SJSA1 (cell line): ENCODE data around the gene ZEB2. TPM values are rescaled to one million over a fixed set of nuclear protein-coding genes. Genes with fewer than 3 reads are reported as not detected.

Source experiments
- DNase-seq, 2 experiments: peaks; one replicate each; pipeline ENCODE4 v3.0.0-alpha.2; 2015 to 2020; ENCODE audit warnings: low spot score in 2 of 2, low read depth in 1 of 2
- H3K27ac ChIP-seq: fragments of 250-450 bp; sonication (Bioruptor Pico); 2 replicates; pipeline ENCODE4 v1.5.1; 2020; ENCODE audit warnings: mild to moderate bottlenecking, moderate library complexity
- H3K27me3 ChIP-seq: fragments of 250-450 bp; sonication (Bioruptor Pico); replicated peaks from 2 replicates; pipeline ENCODE4 v1.5.1; 2020; ENCODE audit warnings: mild to moderate bottlenecking, moderate library complexity
- H3K36me3 ChIP-seq: fragments of 250-450 bp; sonication (Bioruptor Pico); 2 replicates; pipeline ENCODE4 v1.5.1; 2020; ENCODE audit warnings: mild to moderate bottlenecking
- H3K4me1 ChIP-seq: fragments of 250-450 bp; sonication (Bioruptor Pico); replicated peaks from 2 replicates; pipeline ENCODE4 v1.6.1; 2021; ENCODE audit warnings: mild to moderate bottlenecking
- H3K4me3 ChIP-seq: fragments of 250-450 bp; sonication (Bioruptor Pico); 2 replicates; pipeline ENCODE4 v1.5.1; 2020; ENCODE audit warnings: mild to moderate bottlenecking
- H3K9me3 ChIP-seq: fragments of 250-450 bp; sonication (Bioruptor Pico); replicated peaks from 2 replicates; pipeline ENCODE4 v1.5.1; 2020; ENCODE audit warnings: mild to moderate bottlenecking
- total RNA-seq: library from RNA; depleted of rRNA; stranded (reverse); fragments of >200 nt; shearing (Covaris generic); gene quantifications from 2 replicates; pipeline ENCODE4 v1.2.3, GENCODE V29; 2014

Gene ZEB2
- total RNA-seq, 1 experiment from 2014 or later = 48.0 TPM

DNA sequence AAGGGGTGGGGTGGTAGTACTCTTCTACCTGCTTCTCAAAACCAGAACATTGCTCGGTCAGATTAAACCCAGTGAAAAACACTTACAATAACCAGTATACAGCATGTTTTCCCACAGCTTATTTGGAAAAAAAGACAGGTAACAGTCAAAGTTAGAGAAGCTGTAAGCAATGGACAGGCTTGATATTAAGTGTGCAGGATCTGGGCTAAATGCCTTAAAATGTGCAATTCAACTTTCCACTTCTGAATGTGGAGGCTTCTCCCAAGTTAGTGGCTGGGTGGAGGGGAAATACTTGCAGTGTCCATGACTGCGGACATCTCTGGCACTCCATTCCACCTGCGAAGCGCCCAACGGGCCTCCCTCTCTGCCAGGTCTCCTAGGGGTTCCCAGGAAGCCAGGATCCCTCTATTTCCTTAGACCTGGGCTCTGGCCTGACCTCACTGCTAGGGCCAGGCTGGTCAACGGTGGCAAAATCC, 5.3 kb downstream of the ZEB2 start:
- peak in 1 of 2 experiments; percentile 59 for DNase-seq
- Histone ChIP-seq H3K4me3 (peak overlapping the region; percentile 95), H3K4me1 (peaks cover 72% of the 10 kb centered on the region), H3K36me3 (peaks cover 14% of the 10 kb centered on the region), H3K27me3 (no peaks in the 10 kb centered on the region), H3K9me3 (no peaks in the 10 kb centered on the region), H3K27ac (peak overlapping the region; percentile 100)

DNA sequence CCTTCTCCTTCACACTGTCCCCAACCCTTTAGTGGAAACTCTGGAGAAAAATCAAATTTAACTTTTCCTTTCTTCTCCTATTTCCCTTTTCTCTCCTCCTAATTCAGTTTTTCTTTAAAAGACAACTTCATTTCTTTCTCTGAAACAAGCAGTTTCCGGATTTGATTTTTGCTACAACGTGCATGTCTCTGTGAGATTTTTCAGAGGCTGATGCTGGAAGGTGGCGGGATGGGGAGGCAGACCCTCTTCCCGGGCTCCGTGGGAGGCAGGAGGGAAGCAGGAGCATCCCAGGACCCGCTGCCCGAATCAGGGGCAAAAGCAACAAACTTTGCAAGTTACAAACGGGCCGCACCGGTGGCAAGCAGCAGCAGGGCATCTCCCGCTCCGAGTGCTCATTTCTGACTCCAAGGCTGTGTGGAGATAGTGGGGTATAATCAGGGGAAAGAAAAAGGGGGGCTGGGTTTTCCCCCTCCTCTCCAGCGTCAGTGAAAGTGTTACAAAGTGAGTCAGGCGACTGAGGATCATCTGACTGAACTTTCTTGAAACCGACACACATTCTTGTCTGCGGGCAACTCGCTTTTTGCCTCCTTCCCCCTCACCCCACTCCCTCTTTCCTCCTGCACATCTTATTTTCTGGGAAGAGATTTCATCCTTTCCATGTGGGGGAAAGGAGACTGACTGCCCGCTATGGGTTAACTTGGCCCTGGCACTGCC, 6.4 kb downstream of the ZEB2 start:
- H3K27ac ChIP-seq = peak overlapping the region; percentile 100
- peaks cover 72% of the 10 kb centered on the region for H3K4me1 ChIP-seq
- peak; percentile 68 to 83 for DNase-seq
- H3K9me3 ChIP-seq = no peaks in the 10 kb centered on the region
- H3K4me3 ChIP-seq = peak overlapping the region; percentile 15
- H3K27me3 ChIP-seq = no peaks in the 10 kb centered on the region
- peaks cover 14% of the 10 kb centered on the region for H3K36me3 ChIP-seq

DNA sequence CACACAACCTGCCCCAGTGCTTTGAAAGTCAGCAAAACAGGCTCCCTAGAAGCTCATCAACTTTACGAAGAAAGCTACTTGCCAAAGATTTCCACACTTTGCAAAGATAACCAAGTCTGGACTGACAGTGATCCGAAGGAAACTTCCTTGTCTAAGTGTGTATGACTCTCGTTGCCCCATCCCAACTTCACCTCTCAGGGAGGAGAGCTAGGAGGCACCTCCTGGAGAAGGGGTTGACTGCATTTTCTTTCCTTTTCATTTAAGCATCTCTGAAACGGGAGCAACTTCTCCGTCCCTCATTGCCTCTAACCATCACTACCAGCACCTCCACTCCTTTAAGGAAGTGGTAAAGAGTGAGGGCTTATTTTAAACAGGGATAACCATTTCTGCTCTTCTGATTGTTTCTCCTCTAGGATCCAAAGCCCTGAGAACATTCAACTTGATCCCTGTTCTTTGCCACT, 7.0 kb downstream of the ZEB2 start:
- Histone ChIP-seq H3K27me3 (no peaks in the 10 kb centered on the region), H3K9me3 (no peaks in the 10 kb centered on the region), H3K27ac (peak overlapping the region; percentile 100), H3K4me3 (peak overlapping the region; percentile 15), H3K36me3 (peaks cover 19% of the 10 kb centered on the region), H3K4me1 (peaks cover 75% of the 10 kb centered on the region)
- DNase-seq = peak in 1 of 2 experiments; percentile 70

DNA sequence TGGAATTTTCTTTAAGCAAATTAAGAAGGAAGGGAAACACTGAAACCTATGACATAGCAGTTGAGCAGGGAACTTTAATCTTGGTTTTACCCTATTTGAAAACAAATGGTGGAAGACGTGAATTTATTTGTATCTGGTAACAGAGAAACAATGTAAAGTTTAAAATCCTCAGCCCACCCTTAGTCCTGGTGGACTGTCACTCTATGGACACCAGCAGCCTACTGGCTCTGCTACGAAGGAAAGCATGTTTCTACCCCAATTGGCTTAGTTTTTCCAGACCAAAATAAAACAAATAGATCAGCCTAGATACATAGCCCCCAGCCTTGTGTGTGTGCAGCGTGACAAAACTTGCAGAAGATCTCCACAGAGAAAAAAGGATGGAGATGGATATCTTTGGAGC, 7.4 kb downstream of the ZEB2 start:
- H3K4me3 ChIP-seq = no peak overlapping the region
- peaks cover 80% of the 10 kb centered on the region for H3K4me1 ChIP-seq
- peak in 1 of 2 experiments; percentile 50 for DNase-seq
- no peaks in the 10 kb centered on the region for H3K27me3 ChIP-seq
- peak overlapping the region; percentile 100 for H3K27ac ChIP-seq
- peaks cover 23% of the 10 kb centered on the region for H3K36me3 ChIP-seq
- no peaks in the 10 kb centered on the region for H3K9me3 ChIP-seq

DNA sequence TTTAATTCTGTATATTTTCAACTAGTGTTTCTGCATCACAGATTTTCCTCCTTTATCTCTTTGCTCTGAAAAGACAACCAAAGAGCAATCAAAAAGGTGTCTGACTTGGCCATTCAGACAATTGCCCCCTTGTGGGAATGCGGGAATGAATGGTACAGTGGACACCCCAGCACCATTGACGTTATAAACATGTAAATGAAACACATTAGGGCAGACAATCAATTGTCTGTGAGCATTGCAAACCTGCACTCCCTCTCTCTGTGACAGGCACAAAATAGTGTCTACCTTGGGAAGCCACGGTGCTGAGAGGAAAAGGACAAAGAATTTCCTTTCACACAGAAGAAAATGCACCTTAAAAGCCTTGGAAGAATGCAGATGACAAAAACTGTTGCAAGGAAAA, 8.0 kb downstream of the ZEB2 start:
- peak in 1 of 2 experiments; percentile 65 for DNase-seq
- Histone ChIP-seq H3K9me3 (no peaks in the 10 kb centered on the region), H3K36me3 (peaks cover 20% of the 10 kb centered on the region), H3K4me3 (no peak overlapping the region), H3K4me1 (peaks cover 85% of the 10 kb centered on the region), H3K27me3 (no peaks in the 10 kb centered on the region), H3K27ac (peak overlapping the region; percentile 100)

DNA sequence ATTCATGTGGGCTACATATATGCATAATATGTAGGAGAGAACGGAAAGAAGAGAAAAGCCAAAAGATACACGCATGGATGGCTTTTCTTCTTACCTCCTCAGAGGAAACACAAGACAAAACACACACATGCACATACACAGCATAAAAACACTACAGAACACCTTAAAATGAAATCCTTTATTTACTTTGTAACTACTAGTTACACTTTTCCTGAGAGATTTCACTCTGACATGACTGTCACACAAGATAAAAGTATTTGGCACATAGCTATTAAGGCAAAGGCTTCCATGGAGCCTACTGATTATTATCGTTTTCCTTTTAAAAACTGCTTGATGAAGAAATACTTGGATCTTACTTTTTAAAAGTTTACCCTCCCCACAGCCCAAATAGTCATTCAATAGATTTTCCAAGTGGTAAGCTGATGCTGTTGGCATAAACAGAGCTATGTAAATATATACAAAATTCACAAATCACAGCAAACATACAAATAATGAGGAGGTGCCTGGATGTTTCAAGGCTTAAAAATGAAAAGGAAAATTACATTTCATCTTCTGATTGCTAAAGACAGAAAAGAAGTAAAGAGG, 8.6 kb downstream of the ZEB2 start:
- peaks cover 87% of the 10 kb centered on the region for H3K4me1 ChIP-seq
- DNase-seq = peak in 1 of 2 experiments; percentile 51
- peaks cover 19% of the 10 kb centered on the region for H3K36me3 ChIP-seq
- H3K4me3 ChIP-seq = peak overlapping the region; percentile 24
- H3K27me3 ChIP-seq = no peaks in the 10 kb centered on the region
- peak overlapping the region; percentile 100 for H3K27ac ChIP-seq
- H3K9me3 ChIP-seq = no peaks in the 10 kb centered on the region

DNA sequence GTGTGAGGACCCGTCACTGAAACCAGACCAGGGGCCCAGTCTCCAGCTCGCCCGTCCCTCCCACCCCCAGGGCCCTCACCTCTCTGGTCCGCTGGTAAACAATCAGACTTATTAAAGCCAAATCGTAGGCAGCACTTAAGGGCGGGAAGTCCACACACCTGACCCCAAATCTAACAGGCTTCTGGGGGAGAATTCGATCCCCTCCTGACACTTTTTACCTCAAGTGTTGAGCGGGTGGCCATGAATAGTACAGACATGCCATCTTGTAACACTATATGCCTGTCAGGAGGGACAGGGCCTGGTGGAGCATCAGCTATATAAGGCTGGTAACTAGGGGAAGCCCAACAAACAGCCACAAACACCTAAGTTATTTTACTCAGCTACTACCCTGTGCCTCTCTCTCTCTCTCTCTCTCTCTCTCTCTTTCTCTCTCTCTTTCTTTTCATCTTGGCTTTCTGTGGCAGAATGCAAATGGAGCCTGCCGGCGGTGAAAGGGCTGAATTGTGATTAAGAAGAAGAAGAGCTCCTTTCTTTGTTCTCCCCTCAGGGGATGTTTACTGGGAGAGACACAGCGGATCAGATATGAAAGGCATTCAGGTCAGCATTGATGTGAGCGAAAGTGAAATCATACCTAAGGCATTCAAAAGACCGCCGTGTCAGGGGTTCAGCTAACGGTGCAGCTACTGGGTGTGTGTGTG, 9.5 kb downstream of the ZEB2 start:
- Histone ChIP-seq H3K9me3 (no peaks in the 10 kb centered on the region), H3K4me1 (peaks cover 90% of the 10 kb centered on the region), H3K4me3 (peak overlapping the region; percentile 24)

DNA sequence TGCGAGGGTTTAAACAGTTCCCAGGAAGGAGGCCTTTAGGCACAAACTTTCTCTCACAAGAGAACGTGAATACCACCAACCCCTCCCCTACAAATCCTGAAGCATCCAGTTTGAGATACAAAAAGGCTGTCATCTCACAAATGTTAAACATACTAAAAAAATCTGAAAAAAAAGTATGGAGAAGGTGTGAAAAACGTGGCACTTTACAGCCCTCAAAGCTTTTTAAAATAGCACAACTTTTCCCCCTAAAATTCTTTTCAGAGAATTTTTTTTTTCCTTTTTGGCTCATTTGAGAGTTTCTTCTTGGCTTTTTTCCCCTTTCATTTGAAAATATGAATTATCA, 10.1 kb downstream of the ZEB2 start:
- Histone ChIP-seq H3K27ac (peak overlapping the region; percentile 100), H3K4me3 (no peak overlapping the region), H3K36me3 (peaks cover 15% of the 10 kb centered on the region), H3K9me3 (no peaks in the 10 kb centered on the region), H3K27me3 (no peaks in the 10 kb centered on the region), H3K4me1 (peaks cover 84% of the 10 kb centered on the region)
- no peak for DNase-seq

More for the DNA sequence above, 9.5 kb downstream of the ZEB2 start:
- Histone ChIP-seq H3K27me3 (no peaks in the 10 kb centered on the region), H3K36me3 (peaks cover 15% of the 10 kb centered on the region), H3K27ac (peak overlapping the region; percentile 100)
- peak; percentile 80 to 94 for DNase-seq

DNA sequence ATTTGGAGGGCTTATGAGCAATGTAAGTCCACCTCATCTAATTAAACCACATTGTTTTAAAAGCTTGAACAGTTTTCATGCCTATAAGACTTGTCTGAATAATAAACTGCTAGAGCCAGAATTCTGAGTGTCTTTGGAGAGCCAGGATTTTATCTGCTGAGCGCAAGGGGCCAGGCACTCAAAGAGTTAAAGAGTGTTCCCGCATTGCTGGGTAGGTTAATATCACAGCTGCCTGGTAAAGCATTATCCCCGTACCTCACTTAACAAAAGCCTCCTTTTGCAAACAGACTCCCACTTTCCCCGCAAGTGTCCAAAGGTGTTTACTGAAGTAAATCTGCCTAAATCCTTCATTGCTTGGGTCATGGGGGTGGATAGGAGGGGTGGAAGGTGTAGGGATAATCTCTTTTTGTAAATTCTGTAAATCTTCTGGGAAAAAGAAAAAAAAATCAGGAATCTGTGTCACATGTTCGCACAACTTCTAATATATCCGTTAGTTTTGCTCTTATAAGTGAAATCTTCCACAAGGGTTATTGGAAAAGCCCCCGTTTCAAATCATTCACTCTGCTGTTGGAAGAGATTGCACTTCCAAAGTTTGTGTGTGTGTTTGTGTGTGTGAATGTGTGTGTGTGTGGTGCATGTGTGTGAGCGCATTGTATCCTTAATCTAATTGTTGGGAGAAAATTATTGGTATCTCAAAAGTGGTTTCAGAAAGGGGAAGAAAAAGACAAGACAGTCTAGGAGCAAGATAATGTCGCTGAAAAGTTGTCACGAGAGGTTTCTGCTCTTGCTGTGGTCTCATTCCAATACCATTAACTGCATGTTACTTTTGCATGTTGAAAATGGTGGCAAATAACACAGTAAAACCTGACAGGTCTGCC, 10.7 kb downstream of the ZEB2 start:
- Histone ChIP-seq H3K36me3 (peaks cover 11% of the 10 kb centered on the region), H3K9me3 (no peaks in the 10 kb centered on the region), H3K4me1 (peaks cover 78% of the 10 kb centered on the region), H3K27ac (peak overlapping the region; percentile 100), H3K27me3 (no peaks in the 10 kb centered on the region), H3K4me3 (no peak overlapping the region)
- DNase-seq = peak in 1 of 2 experiments; percentile 57

DNA sequence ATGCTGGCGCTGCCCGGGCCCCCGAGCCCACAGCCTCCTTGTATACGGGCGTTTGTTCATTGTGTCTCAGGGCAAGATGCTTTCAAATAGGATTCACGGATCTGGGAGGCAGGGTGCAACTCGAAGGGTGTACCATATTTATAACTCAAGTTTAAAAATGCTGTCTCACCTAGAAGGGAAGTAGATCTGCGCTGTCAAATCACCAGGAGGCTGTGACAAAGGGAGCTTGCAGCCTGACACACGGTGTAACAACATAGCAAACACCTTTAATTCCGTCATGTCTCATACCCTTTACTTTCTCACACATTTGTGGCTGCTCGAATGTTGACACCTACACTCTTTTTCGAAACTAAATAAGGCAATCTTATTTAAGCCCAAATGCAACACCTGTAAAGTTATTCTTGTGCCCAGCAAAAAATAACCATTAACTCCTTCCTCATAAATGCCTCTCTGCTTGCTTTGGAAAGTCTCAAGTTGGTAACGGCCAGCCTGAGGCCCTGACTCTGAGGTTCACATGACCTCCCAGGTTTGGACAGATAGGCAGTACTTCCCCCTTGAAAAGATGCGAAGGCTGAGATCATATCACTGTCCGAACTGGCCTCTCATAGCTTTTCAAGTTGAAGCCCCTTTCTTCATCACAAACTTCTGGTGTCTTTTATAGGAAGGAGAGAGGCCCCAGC, 11.6 kb downstream of the ZEB2 start:
- no peaks in the 10 kb centered on the region for H3K9me3 ChIP-seq
- peak in 1 of 2 experiments; percentile 45 for DNase-seq
- H3K36me3 ChIP-seq = peaks cover 11% of the 10 kb centered on the region
- no peak overlapping the region for H3K4me3 ChIP-seq
- peaks cover 69% of the 10 kb centered on the region for H3K4me1 ChIP-seq
- peak overlapping the region; percentile 100 for H3K27ac ChIP-seq
- H3K27me3 ChIP-seq = no peaks in the 10 kb centered on the region

DNA sequence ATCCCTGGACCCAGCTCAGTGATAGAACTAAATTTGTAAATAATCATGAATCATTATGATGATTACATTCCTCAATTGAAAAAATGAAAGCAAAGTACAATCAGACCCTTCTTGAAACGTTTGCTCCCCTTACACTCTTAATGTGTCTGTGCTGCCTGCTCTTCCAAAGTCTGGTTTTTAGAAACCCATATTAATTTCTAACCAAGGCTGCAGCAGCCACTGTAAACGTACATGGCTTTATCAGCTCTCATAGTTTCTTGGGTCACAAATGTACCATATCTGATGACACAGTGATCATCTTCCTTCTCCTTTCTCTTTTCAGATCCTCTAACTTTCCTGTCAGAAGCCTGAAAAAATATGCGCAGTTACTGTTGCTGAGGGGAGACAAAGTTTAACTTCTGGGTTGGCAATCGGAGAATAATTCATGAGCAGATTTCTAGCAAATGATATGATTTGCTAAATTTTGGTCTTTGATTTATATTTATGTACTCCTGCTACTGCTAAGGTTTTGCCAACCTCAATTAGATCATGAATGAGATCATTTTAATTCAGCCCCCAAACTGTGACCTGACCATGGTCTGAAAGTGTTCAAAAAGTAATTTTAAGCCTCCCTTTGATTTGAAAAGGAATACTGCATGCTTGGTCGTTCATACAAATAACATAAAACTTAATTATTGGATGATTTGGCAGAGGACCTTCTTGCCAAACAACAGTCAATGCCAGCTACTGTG, 12.3 kb downstream of the ZEB2 start:
- no peaks in the 10 kb centered on the region for H3K9me3 ChIP-seq
- DNase-seq = peak in 1 of 2 experiments; percentile 54
- H3K4me1 ChIP-seq = peaks cover 62% of the 10 kb centered on the region
- H3K27ac ChIP-seq = peak overlapping the region; percentile 100
- no peak overlapping the region for H3K4me3 ChIP-seq
- peaks cover 11% of the 10 kb centered on the region for H3K36me3 ChIP-seq
- no peaks in the 10 kb centered on the region for H3K27me3 ChIP-seq

DNA sequence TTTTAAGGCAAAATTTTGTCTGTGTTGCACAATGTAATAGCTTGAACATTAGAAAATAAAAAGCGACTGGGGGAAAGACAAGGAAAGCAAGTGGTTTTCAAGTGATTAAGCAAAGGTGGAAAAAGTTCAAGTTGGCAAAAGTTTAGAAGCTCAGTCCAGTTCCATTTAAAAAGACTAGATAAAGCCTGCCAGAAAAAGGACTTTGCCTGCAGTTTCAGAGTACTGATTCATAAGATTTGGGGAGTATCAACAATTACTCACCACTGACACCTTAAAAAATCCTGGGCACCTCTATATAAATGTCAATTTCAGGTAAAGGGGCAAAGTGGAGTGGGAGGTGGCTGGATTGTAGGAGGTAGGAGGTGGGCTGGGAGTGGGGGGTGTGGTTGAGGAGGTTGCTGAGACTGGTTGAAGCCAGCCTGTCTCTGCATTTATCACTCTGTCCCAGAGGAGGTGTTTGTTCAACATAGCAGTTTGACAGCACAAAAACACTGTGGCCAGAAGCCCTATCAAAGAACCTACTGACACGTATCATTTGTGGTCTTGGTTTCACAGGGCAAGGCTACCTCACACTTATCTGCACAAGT, 14.6 kb downstream of the ZEB2 start:
- Histone ChIP-seq H3K4me1 (peaks cover 49% of the 10 kb centered on the region), H3K27ac (no peak overlapping the region), H3K36me3 (peaks cover 21% of the 10 kb centered on the region), H3K4me3 (no peak overlapping the region), H3K27me3 (no peaks in the 10 kb centered on the region), H3K9me3 (no peaks in the 10 kb centered on the region)
- DNase-seq = no peak
